ENCODE results near the gene IL23R.

Gene IL23R

GRCh38 chr1:67274623-67275325, 108.5 kb downstream of the IL23R start:
- TF ChIP-seq SIN3A (IDR thresholded peaks at IDR 0.05; ENCODE audit: borderline replicate concordance, insufficient read depth, low read length) (no peak), TAF1 (IDR thresholded peaks at IDR 0.05; ENCODE audit: borderline replicate concordance, insufficient read depth, low read length) (no peak), POLR2AphosphoS5 (IDR thresholded peaks at IDR 0.05; ENCODE audit: low read depth, low read length) (no peak), REST (IDR thresholded peaks at IDR 0.05; ENCODE audit: insufficient read depth in 1 of 2, low read depth in 2 of 2, low read length in 2 of 2) (no peak), FOXP2 (optimal IDR thresholded peaks at IDR 0.05; ENCODE audit: borderline replicate concordance, extremely low read depth, extremely low read length, insufficient read depth) (no peak)

GRCh38 chr1:67280696-67281095, 114.4 kb downstream of the IL23R start:
- no peak for TF ChIP-seq TAF1 (IDR thresholded peaks at IDR 0.05; ENCODE audit: borderline replicate concordance, insufficient read depth, low read length)
- no peak for TF ChIP-seq POLR2AphosphoS5 (IDR thresholded peaks at IDR 0.05; ENCODE audit: low read depth, low read length)
- no peak for TF ChIP-seq REST (IDR thresholded peaks at IDR 0.05; ENCODE audit: insufficient read depth in 1 of 2, low read depth in 2 of 2, low read length in 2 of 2)
- TF ChIP-seq SIN3A (IDR thresholded peaks at IDR 0.05; ENCODE audit: borderline replicate concordance, insufficient read depth, low read length): no peak
- no peak for TF ChIP-seq FOXP2 (optimal IDR thresholded peaks at IDR 0.05; ENCODE audit: borderline replicate concordance, extremely low read depth, extremely low read length, insufficient read depth)

- TF ChIP-seq REST (IDR thresholded peaks at IDR 0.05; ENCODE audit: insufficient read depth in 1 of 2, low read depth in 2 of 2, low read length in 2 of 2) (no peak), POLR2AphosphoS5 (IDR thresholded peaks at IDR 0.05; ENCODE audit: low read depth, low read length) (no peak), TAF1 (IDR thresholded peaks at IDR 0.05; ENCODE audit: borderline replicate concordance, insufficient read depth, low read length) (no peak), FOXP2 (optimal IDR thresholded peaks at IDR 0.05; ENCODE audit: borderline replicate concordance, extremely low read depth, extremely low read length, insufficient read depth) (no peak), SIN3A (IDR thresholded peaks at IDR 0.05; ENCODE audit: borderline replicate concordance, insufficient read depth, low read length) (no peak)
Measured at GRCh38 chr1:67281244-67281643, 115.0 kb downstream of the IL23R start.

- TF ChIP-seq TAF1 (IDR thresholded peaks at IDR 0.05; ENCODE audit: borderline replicate concordance, insufficient read depth, low read length): no peak
- no peak for TF ChIP-seq SIN3A (IDR thresholded peaks at IDR 0.05; ENCODE audit: borderline replicate concordance, insufficient read depth, low read length)
- no peak for TF ChIP-seq FOXP2 (optimal IDR thresholded peaks at IDR 0.05; ENCODE audit: borderline replicate concordance, extremely low read depth, extremely low read length, insufficient read depth)
- no peak for TF ChIP-seq POLR2AphosphoS5 (IDR thresholded peaks at IDR 0.05; ENCODE audit: low read depth, low read length)
- TF ChIP-seq REST (IDR thresholded peaks at IDR 0.05; ENCODE audit: insufficient read depth in 1 of 2, low read depth in 2 of 2, low read length in 2 of 2): no peak
Measured at GRCh38 chr1:67285780-67286488, 119.7 kb downstream of the IL23R start.
